GM19023 (cell line): Measurements from ENCODE around the gene NDE1.

Source experiments
- ATAC-seq: cut with Tn5 transposase; IDR thresholded peaks from one replicate; pipeline ENCODE4 v1.9.1; 2021; ENCODE audit warnings: mild to moderate bottlenecking, moderate library complexity; ENCODE audit not compliant: unreplicated experiment

NDE1 gene

DNA sequence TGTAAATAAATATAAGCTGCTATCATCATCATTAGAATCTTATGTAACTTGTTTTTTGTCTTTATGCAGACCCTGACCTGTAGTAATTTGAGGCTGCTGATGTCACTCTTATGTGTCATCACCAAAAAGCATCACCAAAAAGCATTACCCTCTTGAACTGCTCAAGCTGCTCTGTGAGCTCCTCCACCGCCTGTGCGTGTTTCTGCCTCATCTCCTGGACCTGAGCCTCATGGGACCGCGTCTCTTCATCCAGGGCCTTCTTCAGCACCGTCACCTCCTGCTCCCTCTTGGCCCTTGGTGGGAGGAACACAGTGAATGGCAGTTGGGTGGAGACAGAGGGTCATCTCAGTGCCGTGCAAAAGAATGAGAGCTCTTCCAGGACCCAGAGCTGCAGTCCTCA is 82.4 kb downstream of the NDE1 start:
- ATAC-seq: no peak

DNA sequence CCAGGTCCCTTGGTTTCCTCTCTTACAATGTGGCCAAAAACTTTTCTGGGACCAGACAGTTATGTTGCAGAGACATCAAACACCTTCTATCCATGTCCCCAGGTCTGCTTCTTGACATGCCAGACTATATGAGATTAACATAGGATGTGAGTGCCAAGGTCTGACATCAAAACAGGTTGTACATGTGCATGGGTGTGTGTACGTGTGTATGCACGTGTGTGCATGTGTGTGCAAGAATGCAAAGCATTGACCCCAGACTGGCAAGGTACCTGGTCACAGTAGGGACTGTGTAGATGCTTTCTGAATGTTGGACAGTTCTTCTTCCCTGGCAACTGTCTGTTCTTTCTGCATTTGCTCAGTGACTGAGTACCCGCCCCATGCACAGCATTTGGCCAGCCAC is 85.6 kb downstream of the NDE1 start:
- ATAC-seq: no peak

DNA sequence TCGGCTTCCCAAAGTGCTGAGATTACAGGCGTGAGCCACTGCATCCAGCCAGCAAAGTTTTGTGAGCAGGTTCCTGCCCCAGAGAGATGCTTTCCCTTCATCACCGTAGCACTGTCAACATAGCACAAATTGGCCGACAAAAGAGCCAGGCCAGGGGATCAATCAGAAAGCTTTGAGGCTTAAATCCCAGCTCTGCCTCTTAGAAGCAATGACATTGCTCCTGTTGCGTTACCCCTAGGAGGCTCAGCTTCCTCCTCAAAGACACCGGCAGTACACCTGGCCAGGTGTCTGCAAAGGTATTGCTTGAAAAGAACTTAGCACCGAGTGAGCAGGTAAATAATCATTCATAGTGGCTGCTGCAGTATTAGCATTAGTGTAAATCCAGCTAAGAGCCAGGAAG is 86.5 kb downstream of the NDE1 start:
- ATAC-seq: no peak

DNA sequence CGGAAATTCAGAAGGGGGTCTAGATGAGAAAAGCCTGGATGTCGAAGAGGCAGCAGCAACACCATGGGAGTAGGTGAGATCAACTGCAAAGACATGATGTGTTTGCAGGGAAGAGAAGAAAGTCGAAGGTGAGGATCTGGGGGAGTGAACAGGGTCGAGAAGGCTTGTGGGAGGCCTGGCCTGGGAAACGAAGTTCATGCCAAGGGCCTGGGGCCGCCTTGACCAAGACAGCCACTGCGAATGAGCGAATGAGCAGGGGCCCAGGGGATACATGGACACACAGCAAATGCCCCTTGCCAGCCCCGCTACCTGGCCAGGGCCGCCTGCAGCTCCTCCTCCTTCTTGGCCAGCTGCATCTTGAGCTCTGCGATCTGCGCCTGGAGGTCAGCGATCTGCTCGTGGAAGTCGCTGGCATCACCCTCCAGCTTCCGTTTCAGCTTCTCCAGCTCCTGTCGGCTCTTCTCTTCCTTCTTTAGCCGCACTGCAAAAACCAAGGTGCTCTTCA is 87.1 kb downstream of the NDE1 start:
- no peak for ATAC-seq

DNA sequence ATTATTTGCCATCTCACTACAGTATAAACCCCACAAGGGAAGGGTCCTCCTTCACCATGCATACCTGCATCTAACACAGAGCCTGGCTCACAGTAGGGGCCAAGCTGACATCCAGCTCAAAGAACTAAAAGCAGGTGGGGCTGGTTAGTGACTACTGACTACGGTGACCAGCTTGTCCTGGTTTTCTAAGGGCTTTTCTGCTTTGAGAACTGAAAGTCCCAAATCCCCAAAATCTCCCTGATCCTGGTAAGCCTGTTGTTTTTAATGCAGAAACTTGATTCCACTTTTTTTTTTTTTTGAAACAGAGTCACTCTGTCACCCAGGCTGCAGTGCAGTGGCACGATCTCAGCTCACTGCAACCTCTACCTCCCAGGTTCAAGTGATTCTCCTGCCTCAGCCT is 89.4 kb downstream of the NDE1 start:
- ATAC-seq: no peak

DNA sequence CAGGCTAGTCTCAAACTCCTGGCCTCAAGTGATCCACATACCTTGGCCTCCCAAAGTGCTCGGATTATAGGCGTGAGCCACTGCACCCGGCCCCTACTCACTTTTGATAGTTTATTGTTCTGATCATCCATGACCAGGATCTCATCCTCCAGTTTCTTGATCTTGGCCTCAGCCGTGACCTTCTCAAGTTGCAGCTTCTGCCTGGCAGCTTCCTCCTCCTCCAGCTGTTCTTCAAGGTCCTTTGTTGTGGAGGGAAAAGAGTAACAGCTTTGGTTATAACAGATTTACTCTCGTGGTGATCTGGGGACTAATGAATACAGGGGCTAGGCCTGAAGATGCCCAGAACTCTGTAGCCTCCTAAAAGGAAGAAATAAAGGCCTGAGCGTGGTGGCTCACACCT is 89.9 kb downstream of the NDE1 start:
- no peak for ATAC-seq

DNA sequence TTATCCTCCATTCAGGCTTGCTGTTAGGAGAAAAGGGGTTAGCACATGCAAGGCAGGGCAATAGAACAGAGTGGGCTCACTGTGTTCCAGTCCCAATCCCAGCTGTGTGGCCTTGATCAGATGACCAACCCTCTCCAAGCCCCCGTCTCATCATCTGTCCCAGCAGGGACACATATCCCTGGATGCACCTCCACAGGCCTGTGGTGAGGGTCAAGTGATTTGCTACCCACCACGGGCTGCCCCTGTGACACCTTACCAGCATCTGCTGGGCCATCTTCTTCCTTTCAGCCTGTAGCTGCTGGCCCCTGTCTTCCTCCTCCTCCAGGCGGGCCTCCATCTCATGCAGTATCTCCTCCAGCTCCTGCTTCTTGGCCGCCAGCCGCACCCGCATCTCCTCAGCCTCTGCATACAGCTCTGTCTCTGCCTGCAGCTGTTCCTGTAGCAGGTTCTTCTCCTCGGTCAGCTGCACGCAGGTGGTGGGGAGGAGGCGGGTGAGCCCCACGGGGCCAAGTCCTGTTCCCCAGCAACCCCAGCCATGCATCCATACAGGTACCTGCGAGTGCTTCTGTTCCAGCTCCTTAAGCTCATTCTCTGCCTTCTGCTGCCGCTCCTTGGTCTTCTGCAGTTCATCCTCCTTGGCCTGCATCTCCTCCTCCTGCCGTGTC is 91.3 kb downstream of the NDE1 start:
- ATAC-seq: no peak

DNA sequence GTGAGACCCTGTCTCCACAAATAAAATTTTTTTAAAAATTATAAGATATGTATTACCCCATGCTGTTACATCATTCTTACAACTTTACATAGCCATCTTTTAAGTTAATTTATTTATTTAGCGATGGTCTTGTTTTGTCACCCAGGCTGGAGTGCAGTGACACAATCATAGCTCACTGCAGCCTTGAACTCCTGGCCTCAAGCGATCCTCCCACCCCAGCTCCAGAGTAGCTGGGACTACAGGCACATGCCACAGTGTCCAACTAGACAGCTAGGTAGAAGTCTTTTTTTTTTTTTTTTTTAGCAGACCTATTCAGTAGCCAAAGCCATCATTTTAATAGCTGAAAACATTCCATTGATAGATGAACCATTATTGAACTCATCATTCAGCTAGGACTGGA is 92.7 kb downstream of the NDE1 start:
- ATAC-seq: no peak

DNA sequence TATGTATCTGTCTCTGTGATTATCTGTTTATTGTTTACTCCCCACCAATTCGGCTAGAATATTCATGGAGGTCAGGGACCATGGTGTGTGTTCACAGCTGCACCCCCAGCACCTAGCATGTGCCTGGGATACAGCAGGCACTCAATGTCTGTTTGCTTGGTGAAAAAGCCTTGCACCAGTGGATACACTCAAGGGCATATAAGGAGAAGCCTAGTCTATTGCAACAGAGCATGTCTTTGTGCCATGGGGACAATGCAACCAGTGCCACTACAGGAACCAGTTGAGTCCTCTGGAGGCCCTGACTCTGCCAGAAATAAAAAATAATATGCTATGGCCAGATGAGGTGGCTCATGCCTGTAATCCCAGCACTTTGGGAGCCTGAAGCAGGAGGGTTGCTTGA is 93.6 kb downstream of the NDE1 start:
- no peak for ATAC-seq

DNA sequence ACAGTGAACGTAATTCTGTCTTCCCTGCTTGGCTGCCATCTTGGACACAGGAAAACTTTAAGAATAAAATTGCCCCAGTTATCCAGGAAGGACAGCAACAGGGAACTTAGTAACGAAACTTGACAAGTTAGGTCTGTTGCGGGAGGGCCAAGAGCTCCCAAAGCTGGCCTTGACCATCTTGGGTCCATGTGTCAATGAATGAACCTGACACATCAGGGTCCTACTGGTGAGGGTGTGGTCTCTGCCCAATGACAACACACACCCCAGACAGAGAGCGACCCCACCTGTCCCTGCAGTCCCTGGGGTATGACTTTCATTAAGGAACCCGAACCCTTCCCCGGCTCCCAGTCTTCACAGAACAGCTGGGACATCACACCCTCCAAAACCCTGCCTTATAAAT is 96.3 kb downstream of the NDE1 start:
- ATAC-seq: no peak

DNA sequence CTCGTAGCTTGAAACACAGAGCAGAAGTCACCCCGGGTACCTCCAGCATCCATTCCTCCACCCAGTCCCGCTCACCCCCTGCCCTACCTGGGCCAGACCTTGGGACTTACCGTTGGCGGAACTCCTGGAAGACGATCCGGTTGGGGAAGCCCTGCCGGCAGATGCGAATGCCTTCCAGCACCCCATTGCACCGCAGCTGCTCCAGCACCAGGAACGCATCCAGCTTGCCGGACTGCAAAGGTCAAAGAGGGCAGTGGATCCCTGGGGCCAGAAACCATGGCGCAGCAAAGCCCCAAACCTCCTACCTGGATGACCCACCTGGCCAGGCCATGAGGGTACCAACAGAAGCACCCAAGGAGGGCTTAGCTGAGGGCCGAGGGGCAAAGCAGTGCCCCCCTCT is 97.9 kb downstream of the NDE1 start:
- ATAC-seq: no peak

DNA sequence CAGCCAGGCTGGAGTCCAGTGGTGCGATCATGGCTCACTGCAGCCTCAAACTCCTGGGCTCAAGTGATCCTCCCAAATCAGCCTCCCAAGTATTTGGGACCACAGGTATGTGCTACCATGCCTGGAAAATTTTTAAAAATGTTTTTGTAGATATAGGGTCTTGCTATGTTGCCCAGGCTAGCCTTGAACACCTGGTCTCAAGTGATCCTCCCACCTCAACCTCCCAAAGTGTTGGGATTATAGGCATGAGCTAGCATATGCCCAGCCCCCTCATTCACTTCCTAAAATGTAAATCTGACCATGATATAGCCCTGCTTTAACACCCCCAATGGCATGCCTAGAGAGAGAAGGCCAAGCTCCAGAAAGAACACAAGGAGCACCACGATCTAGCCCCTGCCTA is 98.6 kb downstream of the NDE1 start:
- no peak for ATAC-seq

DNA sequence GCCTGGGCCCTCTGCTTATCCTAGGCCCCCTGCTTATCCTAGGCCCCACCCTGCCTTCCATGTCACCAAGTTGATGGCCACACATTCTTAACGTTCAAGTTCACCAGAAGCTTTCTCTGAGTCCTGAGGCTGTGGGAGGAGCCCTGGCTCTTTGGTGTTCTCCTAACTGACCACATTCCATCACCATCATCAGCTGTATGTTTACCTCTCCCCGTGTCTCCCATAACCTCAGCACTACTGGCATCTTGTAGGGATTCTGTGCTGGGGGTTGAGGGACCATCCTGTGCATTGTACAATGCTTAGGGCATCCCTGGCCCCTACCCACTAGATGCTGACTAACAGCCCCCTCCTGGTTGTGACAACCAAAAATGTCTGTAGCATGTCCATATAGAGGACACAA is 99.3 kb downstream of the NDE1 start:
- no peak for ATAC-seq

DNA sequence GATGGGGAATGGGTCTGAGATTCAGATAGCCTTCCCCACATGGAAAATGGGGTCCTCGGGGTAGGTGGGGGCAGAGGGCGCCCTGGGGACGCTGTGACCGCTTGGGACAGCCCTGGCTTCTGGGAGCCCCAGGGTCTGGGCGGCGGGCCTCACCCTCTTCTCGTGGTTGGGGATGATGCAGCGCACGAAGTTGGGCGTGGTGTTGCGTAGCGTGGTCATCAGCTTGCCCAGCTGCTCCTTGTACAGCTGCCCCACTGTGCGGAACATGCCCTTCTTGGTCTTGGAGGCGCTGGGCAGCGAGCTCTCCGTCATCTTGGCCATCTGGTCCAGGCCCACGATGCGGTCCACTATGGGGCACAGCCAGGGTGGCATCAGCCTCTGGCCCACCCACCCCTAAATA is 99.9 kb downstream of the NDE1 start:
- ATAC-seq: no peak

DNA sequence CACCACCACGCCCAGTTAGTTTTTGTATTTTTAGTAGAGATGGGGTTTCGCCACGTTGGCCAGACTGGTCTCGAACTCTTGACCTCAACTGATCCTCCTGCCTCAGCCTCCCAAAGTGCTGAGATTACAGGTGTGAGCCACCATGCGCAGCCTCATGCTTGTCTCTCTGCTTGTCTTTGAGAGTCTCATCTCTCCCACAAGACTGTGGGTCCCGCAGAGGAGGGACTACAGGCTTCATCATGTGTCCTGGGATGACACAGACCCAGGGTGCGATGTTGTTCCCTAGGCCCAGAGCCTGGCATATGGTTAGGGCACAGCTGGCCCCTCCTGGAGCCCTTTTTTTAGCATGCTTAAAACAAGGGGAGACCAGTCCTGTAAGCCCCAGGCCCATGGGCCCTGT is 101.9 kb downstream of the NDE1 start:
- ATAC-seq: no peak

DNA sequence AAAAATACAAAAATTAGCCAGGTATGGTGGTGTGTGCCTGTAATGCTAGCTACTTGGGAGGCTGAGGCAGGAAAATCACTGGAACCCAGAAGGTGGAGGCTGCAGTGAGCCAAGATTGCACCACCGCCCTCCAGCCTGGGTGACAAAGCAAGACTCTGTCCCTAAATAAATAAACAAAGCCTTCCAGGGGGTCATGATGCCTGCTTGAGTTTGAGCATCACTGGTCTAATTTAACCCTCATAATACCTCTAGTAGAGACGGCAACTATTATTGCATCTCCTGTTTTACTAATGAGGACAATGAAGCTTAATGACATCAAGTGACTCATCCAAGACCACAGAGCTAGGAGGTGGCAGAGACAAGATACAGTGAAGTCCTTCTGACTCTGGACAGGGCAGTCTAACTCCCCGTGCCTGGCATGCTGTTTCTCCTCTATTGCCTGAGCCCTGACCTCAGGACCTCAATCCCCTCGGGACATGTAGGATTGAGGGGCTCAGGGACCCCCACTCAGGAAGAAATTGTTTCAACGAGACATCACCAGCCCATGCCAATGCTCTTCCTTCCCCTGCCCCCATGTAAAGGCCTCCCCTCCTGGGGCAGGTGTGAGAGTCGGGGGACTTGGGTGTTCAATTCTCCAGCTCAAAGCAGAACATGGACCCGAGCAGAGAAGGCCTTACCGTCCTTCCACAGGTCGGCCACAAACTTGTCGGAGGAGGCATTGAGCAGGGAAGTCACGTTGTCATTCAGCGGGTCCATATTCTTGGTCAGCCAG is 102.9 kb downstream of the NDE1 start:
- ATAC-seq: no peak

DNA sequence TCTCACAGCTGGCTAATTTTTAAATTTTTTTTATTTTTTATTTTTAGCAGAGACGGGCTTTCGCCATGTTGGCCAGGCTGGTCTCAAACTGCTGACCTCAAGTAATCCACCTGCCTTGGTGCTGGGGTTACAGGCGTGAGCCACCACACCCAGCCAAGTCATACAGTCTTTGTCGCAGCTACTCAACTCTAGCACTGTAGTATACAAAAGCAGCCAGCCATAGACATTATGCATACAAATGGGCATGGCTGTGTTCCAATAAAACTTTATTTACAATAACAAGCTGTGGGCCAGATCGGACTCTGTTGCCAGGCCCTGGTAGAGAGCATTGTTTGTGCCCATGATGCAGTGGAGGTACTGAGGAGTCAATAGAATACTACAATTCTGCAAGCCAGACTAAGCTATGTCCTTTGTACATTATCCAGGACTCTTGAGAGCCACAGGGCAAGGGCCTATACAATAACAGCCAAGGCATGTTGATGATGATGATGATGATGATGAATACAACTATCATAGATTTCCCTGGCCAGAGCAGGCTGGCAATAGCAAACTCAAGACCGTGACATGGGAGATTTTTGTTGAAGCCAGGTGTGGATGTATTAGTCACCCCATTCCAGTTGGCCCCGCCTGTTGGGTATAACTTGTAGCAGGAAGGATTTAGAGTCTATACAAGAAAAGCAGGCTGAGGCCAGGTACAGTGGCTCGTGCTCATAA is 104.9 kb downstream of the NDE1 start:
- no peak for ATAC-seq

DNA sequence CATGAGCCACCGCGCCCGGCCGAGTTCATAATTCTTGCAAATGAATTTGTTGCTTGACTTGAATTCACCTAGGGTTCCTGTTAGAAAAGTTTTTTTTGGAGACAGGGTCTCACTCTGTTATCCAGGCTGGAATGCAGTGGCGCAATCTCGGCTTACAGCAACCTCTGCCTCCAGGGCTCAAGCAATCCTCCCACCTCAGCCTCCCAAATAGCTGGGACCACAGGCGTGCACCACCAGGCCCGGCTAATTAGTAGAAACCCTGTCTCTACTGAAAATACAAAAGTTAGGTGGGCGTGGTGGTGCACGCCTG is 107.0 kb downstream of the NDE1 start:
- no peak for ATAC-seq

DNA sequence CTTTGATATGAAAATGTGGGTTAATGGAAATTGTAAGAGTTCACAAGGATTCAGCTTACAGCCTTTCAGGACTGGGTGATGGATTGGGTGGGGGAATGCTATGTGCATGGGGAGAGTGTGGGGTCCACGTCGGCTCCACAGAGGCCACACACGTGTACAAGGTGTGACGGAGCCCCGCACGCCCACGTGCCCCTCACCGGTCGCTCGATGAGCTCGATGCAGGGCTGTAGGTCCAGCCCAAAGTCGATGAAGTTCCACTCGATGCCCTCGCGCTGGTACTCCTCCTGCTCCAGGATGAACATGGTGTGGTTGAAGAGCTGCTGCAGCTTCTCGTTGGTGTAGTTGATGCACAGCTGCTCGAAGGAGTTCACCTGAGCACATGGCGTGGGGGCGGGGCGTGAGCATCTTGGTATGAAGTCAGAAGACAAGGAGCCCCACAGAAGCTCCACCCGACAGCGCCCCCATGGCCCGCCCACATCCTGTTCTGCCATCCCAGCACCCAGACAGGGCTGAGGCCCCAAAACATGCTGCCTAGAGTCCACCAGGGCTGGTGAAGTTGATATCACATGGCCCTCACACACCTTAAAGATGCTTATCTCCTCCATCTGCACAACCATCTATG is 107.7 kb downstream of the NDE1 start:
- no peak for ATAC-seq

DNA sequence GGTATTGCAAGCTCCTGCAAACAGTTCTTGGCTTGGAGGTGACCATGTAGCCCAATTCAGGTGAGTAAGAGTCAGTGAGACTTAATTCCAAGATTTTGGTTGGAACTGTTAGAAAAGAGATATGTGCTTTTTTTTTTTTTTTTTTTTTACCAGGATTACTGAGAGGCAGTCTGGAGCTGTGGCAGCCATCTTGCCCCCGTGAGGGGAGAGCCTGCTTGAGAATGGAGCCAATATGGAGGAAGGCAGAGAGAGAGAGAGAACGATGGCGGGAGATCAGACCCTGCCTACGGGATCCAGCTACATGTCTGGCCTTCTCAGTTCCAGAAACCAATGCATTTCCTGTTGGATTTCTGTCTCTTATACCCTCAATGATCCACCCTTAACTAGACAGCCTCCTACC is 109.0 kb downstream of the NDE1 start:
- no peak for ATAC-seq

DNA sequence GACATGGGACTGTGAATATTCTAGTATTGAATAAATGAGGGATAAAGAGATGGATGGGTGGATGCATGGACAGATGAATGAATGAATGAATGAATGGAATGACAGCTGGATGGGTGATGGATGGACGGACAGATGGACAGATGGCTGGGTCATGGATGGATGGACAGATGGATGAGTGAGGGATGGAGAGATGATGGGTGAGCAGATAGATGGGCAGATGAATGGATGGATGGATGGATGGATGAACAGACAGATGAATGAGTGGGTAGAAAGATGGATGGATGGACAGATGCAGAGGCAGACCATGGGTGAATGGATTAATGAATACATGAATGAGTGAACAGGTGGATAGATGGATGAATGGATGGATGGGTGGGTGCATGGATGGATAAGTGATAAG is 110.1 kb downstream of the NDE1 start:
- ATAC-seq: no peak

DNA sequence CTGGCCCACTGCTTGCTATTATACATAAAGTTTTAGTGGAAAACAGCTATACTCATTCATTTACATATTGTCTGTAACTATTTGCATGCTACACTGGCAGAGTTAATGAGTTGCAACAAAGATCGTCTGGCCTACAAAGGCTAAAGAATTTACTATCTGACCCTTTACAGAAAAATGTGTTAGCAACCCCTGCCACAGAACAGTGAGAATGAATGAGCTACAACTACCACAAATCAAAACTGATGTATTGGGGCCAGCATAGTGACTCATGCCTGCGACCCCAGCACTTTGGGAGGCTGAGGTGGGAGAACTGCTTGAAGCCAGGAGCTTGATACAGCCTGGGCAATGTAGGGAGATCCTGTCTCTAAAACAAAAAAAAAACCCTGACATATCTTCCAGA is 114.1 kb downstream of the NDE1 start:
- ATAC-seq: no peak
